GM21737 (cell line): ENCODE measurements around the gene RYR1.
"Not testable (repeated sequence)": the region's sequence is repeated elsewhere in the genome, so short reads cannot be mapped to it uniquely, and the experiment has no call there.

ENCODE experiments used
- ATAC-seq: cut with Tn5 transposase; IDR thresholded peaks from one replicate; pipeline ENCODE4 v1.9.1; 2021; ENCODE audit warnings: mild to moderate bottlenecking, moderate library complexity; ENCODE audit not compliant: unreplicated experiment

RYR1 gene

GRCh38 chr19:38425810-38426466 is 7.6 kb upstream of the RYR1 start, which contains the start of gene RASGRP4:
RASGRP4 (minus strand) TSS chr19:38426219; CDS start chr19:38426091, 128 bp downstream.
- ATAC-seq, result no peak

GRCh38 chr19:38427035-38427677 is 6.3 kb upstream of the RYR1 start:
- ATAC-seq, result not testable (repeated sequence)

- no peak for ATAC-seq
Measured at GRCh38 chr19:38429055-38429810, 4.3 kb upstream of the RYR1 start.

- ATAC-seq, result no peak
Measured at GRCh38 chr19:38429811-38430156, 3.7 kb upstream of the RYR1 start.

GRCh38 chr19:38430931-38431330 is 2.6 kb upstream of the RYR1 start:
- no peak for ATAC-seq

GRCh38 chr19:38434549-38435051 is 1.1 kb downstream of the RYR1 start:
- no peak for ATAC-seq

- ATAC-seq, result no peak
Measured at GRCh38 chr19:38437295-38437694, 3.8 kb downstream of the RYR1 start.

- ATAC-seq, result no peak
Measured at GRCh38 chr19:38437917-38438316, 4.4 kb downstream of the RYR1 start.

GRCh38 chr19:38440592-38440991 is 7.1 kb downstream of the RYR1 start:
- no peak for ATAC-seq

GRCh38 chr19:38441657-38442348 is 8.3 kb downstream of the RYR1 start:
- no peak for ATAC-seq

GRCh38 chr19:38442736-38443135 is 9.2 kb downstream of the RYR1 start:
- ATAC-seq, result no peak

- no peak for ATAC-seq
Measured at GRCh38 chr19:38443458-38443999, 10.0 kb downstream of the RYR1 start.

- ATAC-seq, result no peak
Measured at GRCh38 chr19:38444026-38444425, 10.5 kb downstream of the RYR1 start.

- no peak for ATAC-seq
Measured at GRCh38 chr19:38445362-38445761, 11.9 kb downstream of the RYR1 start.

- no peak for ATAC-seq
Measured at GRCh38 chr19:38448225-38448624, 14.7 kb downstream of the RYR1 start.

- no peak for ATAC-seq
Measured at GRCh38 chr19:38449518-38449917, 16.0 kb downstream of the RYR1 start.

GRCh38 chr19:38451036-38451435 is 17.5 kb downstream of the RYR1 start:
- no peak for ATAC-seq

GRCh38 chr19:38451629-38452028 is 18.1 kb downstream of the RYR1 start:
- no peak for ATAC-seq

GRCh38 chr19:38452430-38453366 is 19.2 kb downstream of the RYR1 start:
- no peak for ATAC-seq

GRCh38 chr19:38453596-38453995 is 20.1 kb downstream of the RYR1 start:
- no peak for ATAC-seq
